Measurements from ENCODE around the gene S100A5.

The S100A5 gene

DNA sequence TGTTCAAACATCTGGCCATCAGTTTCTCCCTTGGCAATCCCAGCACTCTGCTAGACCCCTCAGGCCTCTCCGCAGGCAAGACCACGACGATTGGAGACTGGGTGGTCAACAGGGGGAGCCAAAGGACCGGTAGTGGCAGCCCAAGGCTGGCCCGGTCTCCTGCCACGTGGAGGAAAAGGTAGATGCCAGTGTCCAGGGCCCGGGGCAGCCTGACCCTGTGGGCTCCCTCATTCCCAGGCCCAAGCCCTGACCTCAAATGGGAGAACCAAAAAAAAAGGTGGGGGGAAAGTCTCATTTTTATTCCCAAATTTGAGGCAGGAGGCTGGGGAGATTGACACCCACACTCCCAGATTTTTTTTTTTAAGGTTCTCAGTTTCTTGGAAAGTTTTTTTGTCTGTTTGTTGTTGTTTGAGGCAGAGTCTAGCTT, 29.7 kb downstream of the S100A5 start:
- no peaks in the 10 kb centered on the region for H3K79me2 ChIP-seq (ENCODE audit: low read length)
- DNase-seq = peak; percentile 84
- no peaks in the 10 kb centered on the region for H3K36me3 ChIP-seq (replicated peaks; ENCODE audit: insufficient read depth, low read length)
- H3K4me1 ChIP-seq (ENCODE audit: low read length) = peaks cover 3% of the 10 kb centered on the region; the same call in 1 of the 2 replicates
- no peak overlapping the region for H3K27ac ChIP-seq (ENCODE audit: low read length)
- no peaks in the 10 kb centered on the region for H3K9me3 ChIP-seq (replicated peaks; ENCODE audit: insufficient read depth, low read length)
- TF ChIP-seq EZH2phosphoT487 (IDR thresholded peaks at IDR 0.05; ENCODE audit: low read length) (no peak), CTCF (IDR thresholded peaks at IDR 0.05; ENCODE audit: low read length) (peak; percentile 99)
- no peaks in the 10 kb centered on the region for H3K9me2 ChIP-seq (replicated peaks; ENCODE audit: insufficient read depth, low read length)
- H3K9ac ChIP-seq (ENCODE audit: low read length) = no peak overlapping the region; the same call in 1 of the 2 replicates
- H3K4me3 ChIP-seq (ENCODE audit: low read length) = no peak overlapping the region
- H3K27me3 ChIP-seq (replicated peaks; ENCODE audit: insufficient read depth, low read length) = no peaks in the 10 kb centered on the region
- H3F3A ChIP-seq (ENCODE audit: insufficient read depth, low read length) = peaks cover 3% of the 10 kb centered on the region; the same call in 1 of the 2 replicates
- H4K20me1 ChIP-seq (ENCODE audit: insufficient read depth, low read length) = no peaks in the 10 kb centered on the region
- peak overlapping the region; percentile 8; the same call in 1 of the 2 replicates for H3K4me2 ChIP-seq (ENCODE audit: low read depth, low read length)
- peak overlapping the region; percentile 47 for H2AFZ ChIP-seq (ENCODE audit: low read length)

- Histone ChIP-seq H3K9me3 (replicated peaks; ENCODE audit: insufficient read depth, low read length) (no peaks in the 10 kb centered on the region), H3K27ac (ENCODE audit: low read length) (no peak overlapping the region), H2AFZ (ENCODE audit: low read length) (peak overlapping the region; percentile 12; the same call in 1 of the 2 replicates), H3K79me2 (ENCODE audit: low read length) (no peaks in the 10 kb centered on the region), H3K27me3 (replicated peaks; ENCODE audit: insufficient read depth, low read length) (no peaks in the 10 kb centered on the region), H3K36me3 (replicated peaks; ENCODE audit: insufficient read depth, low read length) (no peaks in the 10 kb centered on the region), H4K20me1 (ENCODE audit: insufficient read depth, low read length) (no peaks in the 10 kb centered on the region), H3K4me2 (ENCODE audit: low read depth, low read length) (no peak overlapping the region), H3K4me1 (ENCODE audit: low read length) (peaks cover 3% of the 10 kb centered on the region; the same call in 1 of the 2 replicates), H3K9me2 (replicated peaks; ENCODE audit: insufficient read depth, low read length) (no peaks in the 10 kb centered on the region), H3K9ac (ENCODE audit: low read length) (no peak overlapping the region), H3F3A (ENCODE audit: insufficient read depth, low read length) (peaks cover 3% of the 10 kb centered on the region; the same call in 1 of the 2 replicates), H3K4me3 (ENCODE audit: low read length) (no peak overlapping the region)
- TF ChIP-seq CTCF (IDR thresholded peaks at IDR 0.05; ENCODE audit: low read length) (peak; percentile 95), EZH2phosphoT487 (IDR thresholded peaks at IDR 0.05; ENCODE audit: low read length) (no peak)
- DNase-seq = peak; percentile 71
These were observed 30.9 kb downstream of the S100A5 start for GRCh38 chr1:153509729-153510354.

DNA sequence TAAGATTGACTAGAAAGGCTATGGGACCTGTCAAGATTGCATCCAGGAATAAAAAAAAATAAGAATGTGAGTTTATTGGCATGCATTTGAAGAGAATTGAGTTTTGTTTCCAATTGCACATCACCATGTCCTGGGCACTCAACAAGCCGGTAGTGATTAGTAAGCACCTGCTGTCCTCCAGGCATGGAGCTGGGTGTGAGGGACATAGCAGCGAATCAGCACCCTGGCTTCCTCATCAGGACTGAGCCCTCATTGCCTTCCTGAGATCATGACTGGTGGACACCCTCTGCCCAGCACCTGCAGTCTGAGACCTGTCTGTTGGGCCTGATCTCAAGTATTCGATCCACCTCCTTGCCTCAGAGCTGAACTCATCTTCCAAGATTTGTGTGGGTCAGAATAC, 31.7 kb downstream of the S100A5 start:
- Histone ChIP-seq H3K4me3 (ENCODE audit: low read length) (no peak overlapping the region), H3K27me3 (replicated peaks; ENCODE audit: insufficient read depth, low read length) (no peaks in the 10 kb centered on the region), H3K4me2 (ENCODE audit: low read depth, low read length) (no peak overlapping the region), H3K4me1 (ENCODE audit: low read length) (peaks cover 3% of the 10 kb centered on the region; the same call in 1 of the 2 replicates), H3K9me2 (replicated peaks; ENCODE audit: insufficient read depth, low read length) (no peaks in the 10 kb centered on the region), H3F3A (ENCODE audit: insufficient read depth, low read length) (peaks cover 3% of the 10 kb centered on the region; the same call in 1 of the 2 replicates), H3K36me3 (replicated peaks; ENCODE audit: insufficient read depth, low read length) (no peaks in the 10 kb centered on the region), H3K79me2 (ENCODE audit: low read length) (no peaks in the 10 kb centered on the region), H3K27ac (ENCODE audit: low read length) (no peak overlapping the region), H4K20me1 (ENCODE audit: insufficient read depth, low read length) (no peaks in the 10 kb centered on the region), H2AFZ (ENCODE audit: low read length) (no peak overlapping the region), H3K9me3 (replicated peaks; ENCODE audit: insufficient read depth, low read length) (no peaks in the 10 kb centered on the region), H3K9ac (ENCODE audit: low read length) (no peak overlapping the region)
- no peak for DNase-seq
- TF ChIP-seq EZH2 (optimal IDR thresholded peaks at IDR 0.05; ENCODE audit: low read depth, low read length) = no peak
- TF ChIP-seq EZH2phosphoT487 (IDR thresholded peaks at IDR 0.05; ENCODE audit: low read length) = no peak
- TF ChIP-seq CTCF (IDR thresholded peaks at IDR 0.05; ENCODE audit: low read length) = no peak

Data from MM.1S (cell line).